Mesenteric fat pad (tissue), 1 donor: Measurements from ENCODE around the gene CYP4F8. TPM values are rescaled to one million over a fixed set of nuclear protein-coding genes. Genes with fewer than 3 reads are reported as not detected.
"Not testable (repeated sequence)": the region's sequence is repeated elsewhere in the genome, so short reads cannot be mapped to it uniquely, and the experiment has no call there.

Experiments used
- DNase-seq: peaks from one replicate; pipeline ENCODE4 v3.0.0-alpha.2; 2020; ENCODE audit warnings: low spot score
- total RNA-seq: library from RNA; stranded (reverse); fragmentation: NEBNext Ultra II Directional; extraction: Animal tissue kit (Norgen Biotek cat#: 25700); gene quantifications from one replicate; pipeline ENCODE4 v1.2.1, GENCODE V29; 2021
- donor health status: DM: yes; HTN: yes; CAD: no.

Gene CYP4F8
- total RNA-seq, 1 donor from 2014 or later: not detected

- no peak for DNase-seq
Measured at GRCh38 chr19:15644066-15644741, 29.2 kb downstream of the CYP4F8 start.

- DNase-seq: no peak
Measured at GRCh38 chr19:15644816-15645215, 29.8 kb downstream of the CYP4F8 start.

GRCh38 chr19:15649526-15649925 is 34.5 kb downstream of the CYP4F8 start:
- DNase-seq: no peak

GRCh38 chr19:15650123-15650522 is 35.1 kb downstream of the CYP4F8 start:
- DNase-seq: not testable (repeated sequence)

GRCh38 chr19:15651791-15652190 is 36.8 kb downstream of the CYP4F8 start:
- DNase-seq: no peak

- no peak for DNase-seq
Measured at GRCh38 chr19:15652559-15653278, 37.7 kb downstream of the CYP4F8 start.

GRCh38 chr19:15656467-15656866 is 41.4 kb downstream of the CYP4F8 start:
- DNase-seq: no peak

- no peak for DNase-seq
Measured at GRCh38 chr19:15663247-15663646, 48.2 kb downstream of the CYP4F8 start.

GRCh38 chr19:15666186-15666585 is 51.2 kb downstream of the CYP4F8 start:
- DNase-seq: no peak

GRCh38 chr19:15666883-15667282 is 51.9 kb downstream of the CYP4F8 start:
- no peak for DNase-seq

GRCh38 chr19:15669440-15669839 is 54.4 kb downstream of the CYP4F8 start:
- no peak for DNase-seq

- DNase-seq: no peak
Measured at GRCh38 chr19:15669891-15670290, 54.9 kb downstream of the CYP4F8 start.

- no peak for DNase-seq
Measured at GRCh38 chr19:15671237-15671821, 56.3 kb downstream of the CYP4F8 start.

GRCh38 chr19:15671891-15672579 is 57.0 kb downstream of the CYP4F8 start:
- DNase-seq: no peak

- DNase-seq: peak; percentile 94
Measured at GRCh38 chr19:15672580-15673175, 57.7 kb downstream of the CYP4F8 start, which contains the start of gene CYP4F12. TSS of gene CYP4F12 (plus strand) at chr19:15673087. CDS start at chr19:15673530, 443 bp downstream.

- no peak for DNase-seq
Measured at GRCh38 chr19:15673176-15673654, 58.2 kb downstream of the CYP4F8 start.

- no peak for DNase-seq
Measured at GRCh38 chr19:15675560-15675959, 60.5 kb downstream of the CYP4F8 start.

GRCh38 chr19:15679089-15679488 is 64.1 kb downstream of the CYP4F8 start:
- DNase-seq: no peak

- not testable (repeated sequence) for DNase-seq
Measured at GRCh38 chr19:15679865-15680264, 64.8 kb downstream of the CYP4F8 start.
